Small intestine (tissue), 7 donors: ENCODE measurements around the gene PRKAR2B. TPM values are rescaled to one million over a fixed set of nuclear protein-coding genes. Genes with fewer than 3 reads are reported as not detected.
"Not testable (repeated sequence)": the region's sequence is repeated elsewhere in the genome, so short reads cannot be mapped to it uniquely, and the experiment has no call there.

Source experiments
- DNase-seq, 2 donors: peaks; one replicate each; pipeline versions ENCODE4 v3.0.0 to v3.0.0-alpha.2; 2013
- FAIRE-seq: peaks from 2 replicates; lab custom pipeline; 2012; peaks lifted over from hg19 to GRCh38; lab: Jason Lieb, UNC
- H3K27ac ChIP-seq, 3 donors: one replicate each; pipeline ENCODE4 v1.5.1; 2013; ENCODE audit warnings: low read length in 2 of 3, mild to moderate bottlenecking in 2 of 3, control low read depth in 1 of 3, inconsistent platforms in 1 of 3, low read depth in 1 of 3, moderate library complexity in 1 of 3
- H3K27me3 ChIP-seq, 3 donors: one replicate each; pipeline ENCODE4 v1.6.1; 2013; ENCODE audit warnings: low read length in 3 of 3, inconsistent platforms in 1 of 3; ENCODE audit not compliant: control insufficient read depth in 3 of 3, insufficient read depth in 3 of 3
- H3K36me3 ChIP-seq, 3 donors: one replicate each; pipeline ENCODE4 v1.6.1; 2013; ENCODE audit warnings: low read length in 3 of 3, inconsistent platforms in 1 of 3, low read depth in 1 of 3, mild to moderate bottlenecking in 1 of 3, moderate library complexity in 1 of 3; ENCODE audit not compliant: control insufficient read depth in 3 of 3, insufficient read depth in 2 of 3
- H3K4me1 ChIP-seq, 3 donors: one replicate each; pipeline ENCODE4 v1.6.1; 2013; ENCODE audit warnings: low read length in 2 of 3, inconsistent platforms in 1 of 3, low read depth in 1 of 3, mild to moderate bottlenecking in 1 of 3, moderate library complexity in 1 of 3; ENCODE audit not compliant: control insufficient read depth in 3 of 3, insufficient read depth in 2 of 3
- H3K4me3 ChIP-seq, 3 donors: one replicate each; pipeline ENCODE4 v1.5.1; 2013; ENCODE audit warnings: low read length in 3 of 3, control low read depth in 1 of 3, inconsistent platforms in 1 of 3, low read depth in 1 of 3, mild to moderate bottlenecking in 1 of 3, moderate library complexity in 1 of 3
- H3K9me3 ChIP-seq, 2 donors: one replicate each; pipeline ENCODE4 v1.6.1; 2013; ENCODE audit warnings: low read depth in 1 of 2, low read length in 1 of 2; ENCODE audit not compliant: control insufficient read depth in 2 of 2, insufficient read depth in 1 of 2
- WGBS, 3 donors: extraction: QIAGEN DNeasy Blood & Tissue Kit; methylation state at CpG; one replicate each; pipeline ENCODE4 v1.1.7; 2013; 5-methylcytosine and 5-hydroxymethylcytosine counted together
- polyA plus RNA-seq, 4 donors: library from polyadenylated mRNA; stranded (reverse) in 3 of 4; unstranded in 1 of 4; fragments of 200-250 nt in 3 of 4; fragments of 120-200 nt in 1 of 4; gene quantifications; one replicate each; pipeline versions ENCODE4 v1.2.1 to v1.2.3, GENCODE V29; 2013
- donor health status: healthy with polysubstance abuse.
- donor health status: control.
- donor health status: control.
- donor health status: Bipolar disorder and iron deficiency.
- donor health status: healthy.

The PRKAR2B gene
- polyA plus RNA-seq, 4 donors = 0.89 to 12.9 (median 7.2) TPM

DNA sequence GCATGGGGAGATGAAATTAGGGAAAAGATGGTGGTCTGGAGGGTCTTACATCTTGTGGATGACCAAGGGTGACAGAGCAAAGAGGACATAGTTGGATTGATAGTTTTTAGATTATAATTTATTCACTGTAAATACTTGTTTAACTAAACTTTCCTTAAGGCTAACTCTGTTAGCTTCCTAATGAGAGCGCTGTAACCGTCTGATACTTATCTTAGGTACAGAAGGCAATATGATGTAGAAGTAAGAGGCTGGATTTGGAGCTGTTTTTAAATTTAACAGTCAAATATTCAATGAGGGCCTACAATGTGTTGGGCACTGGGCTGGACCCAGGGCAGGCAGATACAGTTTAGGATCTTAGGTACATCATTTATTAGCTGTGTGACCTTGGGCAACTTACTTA, 36.0 kb downstream of the PRKAR2B start:
- no peaks in the 10 kb centered on the region for H3K4me1 ChIP-seq
- no peaks in the 10 kb centered on the region for H3K9me3 ChIP-seq
- no peak for DNase-seq
- H3K27me3 ChIP-seq = no peaks in the 10 kb centered on the region
- 88 to 89% (median 88%) methylated on average over 2 of the region's 2 CpGs for whole genome bisulfite sequencing, 3 donors
- H3K36me3 ChIP-seq = no peaks in the 10 kb centered on the region
- H3K4me3 ChIP-seq = no peak overlapping the region
- no peak overlapping the region for H3K27ac ChIP-seq
- FAIRE-seq = no peak

DNA sequence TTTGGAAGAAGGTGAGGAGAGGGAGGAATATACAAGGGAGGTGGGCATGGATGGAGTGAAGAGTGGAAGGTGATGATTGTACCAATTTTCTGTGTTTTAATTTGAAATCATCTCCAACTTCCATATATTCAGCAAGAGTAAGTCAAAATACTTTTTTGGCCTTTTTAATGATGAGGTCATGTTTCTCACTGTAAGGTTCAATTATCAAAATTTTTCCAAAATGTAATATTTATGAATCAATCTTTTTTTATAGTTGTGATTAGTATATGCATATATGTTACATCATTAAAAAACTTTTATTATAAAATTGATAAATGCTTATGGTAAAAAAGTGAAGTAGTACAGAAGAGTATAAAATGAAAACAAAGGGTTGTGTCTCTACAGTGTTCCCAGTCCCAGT, 40.7 kb downstream of the PRKAR2B start:
- Histone ChIP-seq H3K27ac (no peak overlapping the region), H3K4me3 (no peak overlapping the region), H3K4me1 (no peaks in the 10 kb centered on the region), H3K36me3 (no peaks in the 10 kb centered on the region), H3K27me3 (no peaks in the 10 kb centered on the region), H3K9me3 (no peaks in the 10 kb centered on the region)
- peak; percentile 10 for FAIRE-seq
- DNase-seq = no peak

- H3K27me3 ChIP-seq = no peaks in the 10 kb centered on the region
- no peaks in the 10 kb centered on the region for H3K4me1 ChIP-seq
- DNase-seq (no peak), FAIRE-seq (no peak)
- H3K27ac ChIP-seq = no peak overlapping the region
- H3K4me3 ChIP-seq = no peak overlapping the region
- no peaks in the 10 kb centered on the region for H3K9me3 ChIP-seq
- H3K36me3 ChIP-seq = no peaks in the 10 kb centered on the region
Observed at GRCh38 chr7:107089627-107090026, 45.1 kb downstream of the PRKAR2B start.

GRCh38 chr7:107090457-107090856, 46.0 kb downstream of the PRKAR2B start:
- DNase-seq (no peak), FAIRE-seq (no peak)
- Histone ChIP-seq H3K4me3 (no peak overlapping the region), H3K36me3 (no peaks in the 10 kb centered on the region), H3K4me1 (no peaks in the 10 kb centered on the region), H3K9me3 (no peaks in the 10 kb centered on the region), H3K27me3 (no peaks in the 10 kb centered on the region), H3K27ac (no peak overlapping the region)
- 8 to 15% (median 11%) methylated on average over 2 of the region's 2 CpGs for WGBS, 3 donors

GRCh38 chr7:107091306-107091705, 46.8 kb downstream of the PRKAR2B start:
- H3K27me3 ChIP-seq = no peaks in the 10 kb centered on the region
- no peak overlapping the region for H3K4me3 ChIP-seq
- FAIRE-seq (no peak), DNase-seq (no peak)
- H3K4me1 ChIP-seq = no peaks in the 10 kb centered on the region
- no peaks in the 10 kb centered on the region for H3K9me3 ChIP-seq
- 42 to 67% (median 60%) methylated on average over 2 of the region's 2 CpGs for WGBS, 3 donors
- H3K36me3 ChIP-seq = no peaks in the 10 kb centered on the region
- H3K27ac ChIP-seq = no peak overlapping the region

GRCh38 chr7:107093671-107094070, 49.2 kb downstream of the PRKAR2B start:
- 91 to 97% (median 96%) methylated on average over 3 to 5 of the region's 5 CpGs for WGBS, 3 donors
- DNase-seq, H3K4me3 ChIP-seq, H3K27me3 ChIP-seq, H3K27ac ChIP-seq, H3K36me3 ChIP-seq, H3K9me3 ChIP-seq, FAIRE-seq, H3K4me1 ChIP-seq: not testable (repeated sequence)

GRCh38 chr7:107099154-107099553, 54.6 kb downstream of the PRKAR2B start:
- not testable (repeated sequence) for DNase-seq, H3K4me1 ChIP-seq, H3K27ac ChIP-seq, H3K4me3 ChIP-seq, FAIRE-seq, H3K27me3 ChIP-seq, H3K36me3 ChIP-seq
- 97 to 98% (median 98%) methylated on average over 12 of the region's 12 CpGs for WGBS, 3 donors
- peaks cover 0 to 11% of the 10 kb centered on the region in 2 donors for H3K9me3 ChIP-seq

DNA sequence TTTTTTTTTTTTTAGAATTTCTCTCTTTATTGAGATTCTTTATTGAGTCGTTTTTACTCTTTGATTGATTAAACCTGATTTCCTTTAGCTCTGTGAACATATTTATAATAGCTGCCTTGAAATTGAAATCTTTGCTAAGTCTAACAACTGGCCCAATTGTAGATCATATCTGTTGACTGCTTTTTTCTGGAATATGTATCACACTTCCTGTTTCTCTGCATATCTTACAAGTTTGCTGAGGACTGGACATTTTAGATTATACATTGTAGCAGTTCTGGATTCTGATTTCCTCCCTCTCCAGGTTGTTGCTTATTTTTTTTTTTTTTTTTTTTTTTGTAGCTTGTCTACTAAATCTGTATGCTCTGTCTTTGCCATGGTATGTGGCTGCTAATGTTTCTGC, 56.3 kb downstream of the PRKAR2B start:
- DNase-seq (no peak), FAIRE-seq (no peak)
- Histone ChIP-seq H3K27ac (no peak overlapping the region), H3K9me3 (peaks cover 0 to 11% of the 10 kb centered on the region in 2 donors), H3K27me3 (no peaks in the 10 kb centered on the region), H3K4me3 (no peak overlapping the region), H3K4me1 (no peaks in the 10 kb centered on the region), H3K36me3 (no peaks in the 10 kb centered on the region)
- 74 to 78% (median 76%) methylated on average over 1 of the region's 1 CpG for WGBS, 3 donors

GRCh38 chr7:107103369-107103768, 58.9 kb downstream of the PRKAR2B start:
- H3K27me3 ChIP-seq = no peaks in the 10 kb centered on the region
- 56 to 61% (median 57%) methylated on average over 4 of the region's 4 CpGs for WGBS, 3 donors
- peaks cover 0 to 11% of the 10 kb centered on the region in 2 donors for H3K9me3 ChIP-seq
- no peak for DNase-seq
- H3K36me3 ChIP-seq = no peaks in the 10 kb centered on the region
- FAIRE-seq = no peak
- no peak overlapping the region for H3K4me3 ChIP-seq
- H3K27ac ChIP-seq = no peak overlapping the region
- no peaks in the 10 kb centered on the region for H3K4me1 ChIP-seq
